Right lobe of liver (tissue), 6 donors: ENCODE results near the gene PCYOX1L. TPM values are rescaled to one million over a fixed set of nuclear protein-coding genes. Genes with fewer than 3 reads are reported as not detected.
A peak's percentile ranks its signal among the peaks of the same experiment; 100 is the strongest.

Experiments
- ATAC-seq, 4 donors: fragments of 200-7000 bp; cut with Tn5 transposase; one replicate each; pipeline ENCODE4 v1.9.1; 2020; ENCODE audit warnings: mild to moderate bottlenecking in 4 of 4, moderate library complexity in 4 of 4
- DNase-seq, 3 donors: peaks; one replicate each; pipeline ENCODE4 v3.0.0-alpha.2; 2020
- H3K27ac ChIP-seq, 3 donors: fragments of 200-600 bp; one replicate each; pipeline ENCODE4 v1.8.0; 2022
- H3K27me3 ChIP-seq, 2 donors: fragments of 200-600 bp; one replicate each; pipeline ENCODE4 v1.8.0; 2022
- H3K36me3 ChIP-seq, 4 donors: fragments of 200-600 bp; sonication (generic) in 1 of 4; one replicate each; pipeline versions ENCODE4 v1.5.1 to v1.8.0; 2017 to 2022; ENCODE audit warnings: control low read depth in 1 of 4
- H3K4me1 ChIP-seq, 4 donors: fragments of 200-600 bp; sonication (generic) in 1 of 4; one replicate each; pipeline versions ENCODE4 v1.5.1 to v1.8.0; 2017 to 2022; ENCODE audit warnings: control low read depth in 1 of 4
- H3K4me3 ChIP-seq, 3 donors: fragments of 200-600 bp; one replicate each; pipeline ENCODE4 v1.8.0; 2022
- H3K9me3 ChIP-seq, 4 donors: fragments of 200-600 bp; sonication (generic) in 1 of 4; one replicate each; pipeline versions ENCODE4 v1.5.1 to v1.8.0; 2017 to 2022; ENCODE audit warnings: control low read depth in 1 of 4
- CTCF ChIP-seq, 4 donors: fragments of 200-600 bp in 3 of 4; fragments of 450-650 bp in 1 of 4; IDR thresholded peaks; one replicate each; pipeline versions ENCODE4 v1.5.1 to v1.8.0; 2016 to 2022; ENCODE audit warnings: antibody characterized with exemption in 4 of 4, mild to moderate bottlenecking in 2 of 4
- POLR2A ChIP-seq: fragments of 450-650 bp; IDR thresholded peaks from one replicate; pipeline ENCODE4 v1.6.1; 2017; ENCODE audit warnings: antibody characterized with exemption, mild to moderate bottlenecking
- WGBS: methylation state at CpG from one replicate; pipeline ENCODE4 v1.1.6; 2018; ENCODE audit warnings: low coverage, low lambda C conversion rate; ENCODE audit not compliant: insufficient coverage; ENCODE audit errors: missing lambda C conversion rate; 5-methylcytosine and 5-hydroxymethylcytosine counted together
- intact Hi-C, 2 donors: fragments of 100-400 bp; cut with DNase I; formaldehyde crosslinking; loops; one replicate each; pipeline versions ENCODE4 v1.11.2 to v1.14.1; 2022
- total RNA-seq, 6 experiments: library from RNA; depleted of rRNA in 2 of 6; stranded (reverse); fragments of >200 nt in 2 of 6; fragmentation: NEBNext Ultra II Directional in 3 of 6; extraction: Animal tissue kit (Norgen Biotek cat#: 25700) in 3 of 6; gene quantifications; one replicate each; pipeline versions ENCODE4 v1.1.0 to v1.2.4, GENCODE V29; 2016 to 2023
- donor health status: DM: no; HTN: yes; CAD: no.
- donor health status: DM: no; HTN: no; CAD: no.
- donor health status: DM: no; HTN: no; CAD: no.
- donor health status: DM: no; HTN: yes; CAD: no.
- donor health status: DM: no; HTN: yes; CAD: no.

The PCYOX1L gene
- total RNA-seq, 6 experiments from 2014 or later = 0.29 to 1.2 (median 0.62) TPM

GRCh38 chr5:149319174-149319573 lies 38.7 kb upstream of the PCYOX1L start:
- Histone ChIP-seq H3K4me1 (peaks cover 0 to 18% (median 3%) of the 10 kb centered on the region in 4 donors), H3K27me3 (no peaks in the 10 kb centered on the region), H3K36me3 (no peaks in the 10 kb centered on the region), H3K9me3 (no peaks in the 10 kb centered on the region), H3K27ac (no peak overlapping the region), H3K4me3 (no peak overlapping the region)
- ATAC-seq (no peak), DNase-seq (no peak)
- TF ChIP-seq CTCF (IDR thresholded peaks at IDR 0.05) (no peak), POLR2A (no peak)
- intact Hi-C loops = loop anchor here (5.0 kb wide), 1 partner anchor 53 kb away; no protein-coding TSS in a partner anchor
- 100% methylated on average over 3 of the region's 3 CpGs for WGBS

DNA sequence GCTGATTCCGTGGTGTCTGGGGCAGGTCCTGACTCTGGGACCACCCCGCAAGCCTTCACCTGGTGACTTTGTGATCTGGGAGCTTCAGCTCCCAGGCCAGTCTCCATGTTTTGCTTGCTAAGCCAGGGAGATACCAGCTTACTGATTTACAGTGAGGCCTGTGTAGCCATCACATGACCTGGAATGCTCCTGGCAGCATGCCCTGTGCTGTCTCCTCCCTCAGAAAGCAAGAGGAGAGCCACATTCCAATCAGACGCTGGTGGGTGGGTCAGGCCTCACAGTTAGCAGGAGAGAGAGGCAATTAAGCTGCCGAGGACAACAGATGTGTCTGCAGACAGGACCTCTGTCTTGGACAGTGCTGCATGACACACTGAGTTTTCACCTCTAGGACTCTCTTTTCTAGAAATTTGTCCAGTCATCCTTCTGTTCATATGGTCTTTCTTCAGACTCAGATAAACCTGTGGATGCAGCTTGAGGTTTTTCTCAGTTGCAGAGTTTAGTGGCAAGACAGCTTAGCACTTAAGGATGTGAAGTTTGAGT lies 37.0 kb upstream of the PCYOX1L start:
- ATAC-seq (peak; percentile 89 to 97 (median 94)), DNase-seq (peak; percentile 90)
- intact Hi-C loops = no loop called here
- Histone ChIP-seq H3K4me1 (peaks cover 0 to 18% (median 3%) of the 10 kb centered on the region in 4 donors), H3K27ac (peak overlapping the region in 2 of 3 donors; percentile 1 to 30), H3K27me3 (no peaks in the 10 kb centered on the region), H3K36me3 (no peaks in the 10 kb centered on the region), H3K4me3 (no peak overlapping the region), H3K9me3 (no peaks in the 10 kb centered on the region)
- WGBS = 17% methylated on average over 1 of the region's 4 CpGs
- TF ChIP-seq CTCF (IDR thresholded peaks at IDR 0.05) = no peak
- TF ChIP-seq POLR2A = no peak

- Histone ChIP-seq H3K36me3 (no peaks in the 10 kb centered on the region), H3K4me1 (peaks cover 0 to 18% (median 3%) of the 10 kb centered on the region in 4 donors), H3K9me3 (no peaks in the 10 kb centered on the region), H3K27me3 (no peaks in the 10 kb centered on the region), H3K27ac (peak overlapping the region in 1 of 3 donors; percentile 26), H3K4me3 (no peak overlapping the region)
- intact Hi-C loops = no loop called here
- TF ChIP-seq POLR2A (no peak), CTCF (IDR thresholded peaks at IDR 0.05) (no peak)
- ATAC-seq (no peak), DNase-seq (no peak)
- 84% methylated on average over 2 of the region's 12 CpGs for WGBS
These were observed 35.3 kb upstream of the PCYOX1L start for GRCh38 chr5:149322518-149322917.

DNA sequence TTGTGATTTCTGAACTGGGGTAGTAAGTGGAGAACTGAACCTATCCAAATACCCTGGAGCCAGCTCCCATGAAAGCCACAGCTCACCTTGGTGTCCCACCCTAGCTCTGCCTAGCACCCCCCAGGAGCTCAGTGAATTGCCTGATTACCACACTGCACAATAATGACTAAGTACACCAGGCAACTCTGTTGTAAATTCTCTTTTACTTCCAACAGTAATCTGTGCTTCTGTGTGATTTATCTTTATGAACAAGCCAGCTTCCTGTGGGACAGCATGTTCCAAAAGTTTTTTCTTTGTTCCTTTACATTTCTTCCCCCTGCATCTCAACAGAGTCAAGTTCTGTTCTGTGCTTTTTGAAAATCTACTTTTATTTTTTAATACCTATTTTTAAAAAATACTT lies 34.6 kb upstream of the PCYOX1L start:
- DNase-seq (no peak), ATAC-seq (peak in 3 of 4 donors; percentile 12 to 67 (median 32))
- Histone ChIP-seq H3K27me3 (no peaks in the 10 kb centered on the region), H3K4me3 (no peak overlapping the region), H3K36me3 (no peaks in the 10 kb centered on the region), H3K4me1 (peaks cover 0 to 18% (median 3%) of the 10 kb centered on the region in 4 donors), H3K9me3 (no peaks in the 10 kb centered on the region), H3K27ac (peak overlapping the region in 1 of 3 donors; percentile 26)
- intact Hi-C loops = no loop called here
- TF ChIP-seq CTCF (IDR thresholded peaks at IDR 0.05) = no peak
- TF ChIP-seq POLR2A = no peak
